Activated naive CD4-positive, alpha-beta T cell treated with anti-CD3 and anti-CD28 coated beads, Interleukin-2, amount 50 U/mL, for 72 hours (primary cell): ENCODE measurements around the gene RBMS1. TPM values are rescaled to one million over a fixed set of nuclear protein-coding genes. Genes with fewer than 3 reads are reported as not detected.

Experiments
- ATAC-seq, 2 donors: fragments of 150-1000 bp; cut with Tn5 transposase; 2 replicates each; pipeline ENCODE4 v1.10.0; 2021; ENCODE audit warnings: mild to moderate bottlenecking in 2 of 2, moderate library complexity in 2 of 2
- DNase-seq, 2 donors: peaks; one replicate each; pipeline ENCODE4 v3.0.0; 2021 to 2022; ENCODE audit warnings: low spot score in 2 of 2
- H3K27ac Mint-ChIP-seq, 2 donors: one replicate each; pipeline ENCODE4 v1.8.0; 2022; ENCODE audit warnings: mild to moderate bottlenecking in 2 of 2, mixed read lengths in 2 of 2
- H3K36me3 Mint-ChIP-seq, 2 donors: one replicate each; pipeline ENCODE4 v1.8.0; 2022; ENCODE audit warnings: mixed read lengths in 2 of 2
- H3K9me3 Mint-ChIP-seq, 2 donors: one replicate each; pipeline ENCODE4 v1.8.0; 2022; ENCODE audit warnings: mixed read lengths in 2 of 2
- total RNA-seq, 2 donors: library from RNA; stranded (reverse); gene quantifications; one replicate each; pipeline ENCODE4 v1.2.3, GENCODE V29; 2022

RBMS1 gene
- total RNA-seq, 2 donors from 2014 or later = 33.8 to 52.9 TPM

- Mint-ChIP-seq H3K36me3 (no peaks in the 10 kb centered on the region), H3K9me3 (no peaks in the 10 kb centered on the region), H3K27ac (no peak overlapping the region)
- ATAC-seq (no peak), DNase-seq (no peak)
Measured at GRCh38 chr2:160254189-160254762, 239.3 kb downstream of the RBMS1 start.

DNA sequence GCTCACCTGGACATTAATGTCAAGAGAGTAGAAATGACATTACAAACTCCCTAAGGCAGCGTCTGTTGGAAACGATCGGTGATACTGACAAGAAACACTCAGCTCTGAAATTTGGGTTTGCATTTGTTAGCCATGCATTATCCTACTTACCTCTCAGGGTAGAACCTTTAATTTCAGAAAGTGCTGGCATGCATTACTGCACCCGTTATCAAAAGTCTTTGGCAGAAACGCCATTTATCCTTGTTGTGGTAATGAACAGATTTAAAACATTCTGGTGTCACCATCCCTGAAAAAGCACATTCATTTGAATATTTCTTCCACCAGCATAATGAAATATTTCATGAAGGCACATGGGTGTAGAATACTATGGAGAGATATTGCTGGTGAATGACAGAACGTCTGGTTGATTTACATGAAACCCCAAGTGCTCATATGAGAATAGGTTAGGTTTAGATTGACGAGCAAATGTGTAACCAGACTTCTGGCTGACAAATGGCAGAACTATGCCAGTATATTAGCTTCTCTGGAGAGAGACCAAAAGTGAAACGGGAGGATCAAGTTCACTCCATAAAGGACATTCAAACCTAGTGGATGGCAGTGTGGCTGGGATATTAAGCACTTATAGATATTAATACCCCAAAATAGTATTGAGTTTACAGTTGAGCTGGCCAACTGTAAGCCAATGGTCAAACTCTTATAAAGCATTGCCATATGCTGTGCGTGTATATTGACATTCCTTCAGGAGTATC, 240.0 kb downstream of the RBMS1 start:
- DNase-seq = no peak
- H3K36me3 Mint-ChIP-seq = no peaks in the 10 kb centered on the region
- no peaks in the 10 kb centered on the region for H3K9me3 Mint-ChIP-seq
- H3K27ac Mint-ChIP-seq = no peak overlapping the region
- ATAC-seq = no peak

- Mint-ChIP-seq H3K36me3 (no peaks in the 10 kb centered on the region), H3K27ac (no peak overlapping the region), H3K9me3 (no peaks in the 10 kb centered on the region)
- ATAC-seq (no peak), DNase-seq (no peak)
Measured at GRCh38 chr2:160252900-160253299, 240.7 kb downstream of the RBMS1 start.

DNA sequence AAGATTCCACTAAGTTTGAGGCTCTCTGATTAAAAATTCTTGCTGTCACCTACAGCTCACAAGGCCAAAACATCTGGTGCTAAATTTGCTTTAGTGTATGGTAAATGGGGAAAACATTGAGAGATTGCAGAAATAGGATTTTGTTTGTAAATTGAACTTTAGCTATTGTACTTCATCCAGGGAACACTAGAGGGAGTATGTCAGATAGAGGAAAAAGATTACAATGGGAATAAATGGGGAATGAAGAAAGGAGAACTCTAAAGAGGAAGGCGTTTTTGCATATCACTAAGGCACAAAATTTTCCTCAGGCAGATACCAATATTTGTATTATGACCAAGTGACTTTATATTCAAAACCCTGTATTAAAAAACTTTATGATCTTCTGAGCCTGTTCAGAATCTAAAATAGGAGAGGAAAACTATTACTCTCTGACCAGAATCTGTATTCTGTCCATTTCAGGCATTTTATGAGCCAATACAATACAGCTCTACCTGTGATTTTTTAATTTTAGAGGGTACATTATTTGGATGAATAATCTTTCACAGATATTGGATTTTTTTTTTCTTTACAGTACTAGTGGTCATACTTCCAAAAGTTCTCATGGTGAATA, 241.2 kb downstream of the RBMS1 start:
- DNase-seq = no peak
- Mint-ChIP-seq H3K9me3 (no peaks in the 10 kb centered on the region), H3K27ac (no peak overlapping the region), H3K36me3 (no peaks in the 10 kb centered on the region)
- no peak for ATAC-seq

GRCh38 chr2:160251569-160251968, 242.0 kb downstream of the RBMS1 start:
- ATAC-seq = no peak
- no peak for DNase-seq
- no peak overlapping the region for H3K27ac Mint-ChIP-seq
- no peaks in the 10 kb centered on the region for H3K9me3 Mint-ChIP-seq
- H3K36me3 Mint-ChIP-seq = no peaks in the 10 kb centered on the region

GRCh38 chr2:160249876-160250275, 243.7 kb downstream of the RBMS1 start:
- H3K36me3 Mint-ChIP-seq = no peaks in the 10 kb centered on the region

DNA sequence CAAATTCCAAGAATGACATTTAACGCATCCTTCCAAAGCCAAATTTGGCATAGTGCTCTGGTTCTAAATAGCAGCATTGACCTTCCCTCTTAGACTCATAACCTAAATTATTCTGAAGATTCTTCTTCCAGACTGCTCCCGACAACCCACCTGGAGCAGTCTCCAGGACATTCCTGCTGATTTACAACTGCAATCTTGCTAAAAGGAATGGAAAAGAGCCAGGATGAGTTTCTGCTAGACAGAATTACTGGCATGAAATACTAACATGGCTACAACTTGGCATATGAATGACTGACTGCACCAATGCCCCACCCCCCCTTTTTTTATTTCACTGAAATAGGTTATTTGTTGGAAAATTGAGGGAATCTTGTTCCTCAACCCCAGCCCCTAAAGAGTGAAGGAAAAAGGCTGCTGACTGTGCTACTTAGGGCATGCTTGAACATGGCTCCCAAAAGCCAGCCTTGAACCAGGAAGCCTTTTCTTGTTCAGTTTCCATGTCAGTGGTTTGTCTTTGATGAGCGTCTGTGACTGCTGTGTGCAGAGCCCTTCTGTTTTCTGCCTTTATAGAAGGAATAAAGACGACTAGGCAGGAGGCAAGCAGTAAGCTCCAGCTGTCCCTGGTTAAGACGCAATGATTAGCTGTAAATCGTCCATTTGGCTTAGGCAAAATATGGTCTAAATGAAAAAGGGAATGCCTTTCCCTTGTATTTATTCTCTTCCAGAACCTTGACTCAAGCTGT, 246.1 kb downstream of the RBMS1 start:
- no peak for DNase-seq
- ATAC-seq = no peak

More at GRCh38 chr2:160249876-160250275, 243.7 kb downstream of the RBMS1 start:
- ATAC-seq (no peak), DNase-seq (no peak)
- no peaks in the 10 kb centered on the region for H3K9me3 Mint-ChIP-seq
- no peak overlapping the region for H3K27ac Mint-ChIP-seq

GRCh38 chr2:160246356-160246755, 247.3 kb downstream of the RBMS1 start:
- Mint-ChIP-seq H3K9me3 (no peaks in the 10 kb centered on the region), H3K36me3 (no peaks in the 10 kb centered on the region), H3K27ac (no peak overlapping the region)
- DNase-seq (no peak), ATAC-seq (no peak)

More for the DNA sequence above, 246.1 kb downstream of the RBMS1 start:
- no peaks in the 10 kb centered on the region for H3K36me3 Mint-ChIP-seq
- H3K9me3 Mint-ChIP-seq = no peaks in the 10 kb centered on the region
- no peak overlapping the region for H3K27ac Mint-ChIP-seq

GRCh38 chr2:160245614-160246155, 247.9 kb downstream of the RBMS1 start:
- no peak for ATAC-seq
- Mint-ChIP-seq H3K27ac (no peak overlapping the region), H3K9me3 (no peaks in the 10 kb centered on the region), H3K36me3 (no peaks in the 10 kb centered on the region)
- no peak for DNase-seq

DNA sequence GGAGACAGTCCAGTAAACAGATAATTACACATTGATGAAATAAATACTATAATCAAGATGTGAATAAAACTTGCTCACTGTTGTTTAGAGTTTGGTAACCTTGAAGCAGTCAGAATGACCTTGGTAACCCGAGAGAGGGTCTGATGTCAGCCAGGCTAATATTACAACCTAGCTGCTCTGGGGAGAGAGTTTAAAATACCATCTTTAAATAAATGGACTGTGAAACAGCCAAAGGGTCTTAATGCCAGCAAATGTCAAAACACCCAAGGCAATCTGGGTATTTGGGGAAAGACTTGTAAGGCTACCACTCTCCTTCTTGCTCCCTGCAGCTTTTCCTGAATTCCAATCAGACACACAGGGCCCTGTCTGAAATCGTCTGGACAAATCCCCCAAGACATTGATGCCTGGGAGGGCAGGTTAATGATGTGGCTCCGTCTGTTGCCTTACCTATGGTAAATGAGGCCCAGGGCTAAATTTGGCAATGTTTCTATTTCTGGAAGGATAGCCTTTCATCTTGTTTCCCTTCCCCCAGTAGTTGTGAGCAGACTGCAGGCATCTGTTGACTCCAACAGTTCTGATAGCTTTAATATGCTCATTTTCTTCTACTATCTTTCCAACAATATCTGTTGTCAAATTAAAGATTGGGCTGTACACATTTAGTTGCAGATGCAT, 250.6 kb downstream of the RBMS1 start:
- H3K36me3 Mint-ChIP-seq = no peaks in the 10 kb centered on the region
- no peak overlapping the region for H3K27ac Mint-ChIP-seq
- no peaks in the 10 kb centered on the region for H3K9me3 Mint-ChIP-seq
- DNase-seq = no peak
- no peak for ATAC-seq

DNA sequence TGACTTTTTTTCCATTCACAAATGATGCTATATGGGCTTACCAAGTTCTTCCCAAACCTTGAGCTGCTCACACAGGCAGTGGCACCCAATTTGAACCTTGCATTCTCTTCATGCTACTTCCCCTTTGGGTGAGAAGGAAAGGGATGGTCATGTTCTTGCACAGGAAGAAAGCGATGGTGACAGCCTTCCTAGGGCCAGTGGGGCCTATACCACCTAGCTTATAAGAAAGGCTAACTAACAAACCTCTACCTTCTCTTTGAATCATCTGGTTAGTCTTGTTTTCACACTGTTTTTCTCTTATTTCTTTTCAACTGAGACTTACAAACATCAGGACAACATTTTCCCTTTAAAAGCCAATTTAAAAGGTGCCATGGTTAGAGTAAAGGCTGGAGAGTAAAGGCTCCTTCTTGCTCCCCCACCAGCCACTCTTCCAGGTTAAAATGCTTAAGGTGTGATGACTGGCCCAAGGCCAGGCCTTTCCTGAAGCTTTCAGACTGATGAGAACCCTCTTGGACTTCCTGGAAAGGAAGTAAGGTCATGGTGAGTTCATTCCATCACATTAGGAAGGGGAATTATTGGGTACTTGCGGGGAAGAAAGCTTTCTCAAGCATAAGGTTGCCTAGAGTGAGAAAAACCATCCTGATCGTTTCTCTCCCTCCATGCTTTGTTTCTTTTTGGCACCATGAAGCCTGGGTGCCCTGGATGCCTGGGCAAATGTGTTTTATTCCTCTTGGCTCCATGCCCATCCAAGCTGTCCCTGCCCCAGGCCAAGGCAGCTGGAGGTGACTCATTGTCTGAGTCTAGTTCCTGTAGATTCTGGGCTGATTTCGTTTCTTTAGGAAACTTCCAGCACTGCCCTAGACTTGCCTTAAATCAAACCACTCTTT, 252.1 kb downstream of the RBMS1 start:
- DNase-seq (no peak), ATAC-seq (no peak)
- Mint-ChIP-seq H3K27ac (no peak overlapping the region), H3K36me3 (no peaks in the 10 kb centered on the region), H3K9me3 (no peaks in the 10 kb centered on the region)

DNA sequence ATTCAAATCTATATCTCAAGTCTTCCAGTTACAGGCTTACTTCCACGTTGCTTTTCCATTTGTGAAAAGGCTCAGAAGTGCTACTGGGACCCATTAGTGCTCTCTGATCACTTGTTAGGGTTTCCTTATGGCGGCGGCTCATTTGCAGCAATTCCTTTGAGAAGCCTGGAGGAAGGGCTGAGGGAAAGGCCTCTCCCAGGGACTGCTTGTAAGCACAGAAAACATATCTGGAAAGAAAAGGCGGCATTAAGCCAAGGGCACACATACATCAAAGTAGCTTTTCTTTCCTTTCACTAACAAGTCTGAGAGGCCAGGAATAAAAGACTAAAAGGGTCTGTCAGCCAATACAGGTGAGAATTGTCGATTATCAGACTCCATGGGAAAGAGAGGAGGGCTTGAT, 254.2 kb downstream of the RBMS1 start:
- DNase-seq = no peak
- no peaks in the 10 kb centered on the region for H3K36me3 Mint-ChIP-seq
- no peaks in the 10 kb centered on the region for H3K9me3 Mint-ChIP-seq
- H3K27ac Mint-ChIP-seq = no peak overlapping the region
- ATAC-seq = no peak

DNA sequence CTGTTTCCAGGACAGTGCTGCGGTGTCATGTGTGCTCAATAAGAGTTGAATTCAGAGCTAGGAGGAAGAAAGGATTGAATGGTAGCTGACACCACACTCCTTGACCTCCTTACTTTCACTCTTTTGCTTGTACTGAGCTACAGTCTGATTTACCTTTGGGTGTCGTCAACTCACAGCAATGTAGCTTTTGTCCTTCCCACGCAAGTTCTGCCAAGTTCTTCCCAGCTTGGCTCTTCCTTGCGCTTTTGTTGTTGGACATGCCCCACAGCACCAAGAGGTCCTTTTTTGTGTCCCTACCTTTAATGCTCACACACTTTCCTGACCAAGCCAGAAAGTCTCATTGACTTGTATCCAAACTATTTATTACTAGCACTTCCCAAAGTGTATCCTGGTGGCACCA, 255.2 kb downstream of the RBMS1 start:
- ATAC-seq (no peak), DNase-seq (no peak)
- Mint-ChIP-seq H3K36me3 (no peaks in the 10 kb centered on the region), H3K9me3 (no peaks in the 10 kb centered on the region), H3K27ac (no peak overlapping the region)

GRCh38 chr2:160232905-160233475, 260.6 kb downstream of the RBMS1 start:
- Mint-ChIP-seq H3K27ac (peak overlapping the region in 1 of 2 donors; percentile 9), H3K9me3 (no peaks in the 10 kb centered on the region), H3K36me3 (no peaks in the 10 kb centered on the region)
- ATAC-seq (no peak), DNase-seq (no peak)

DNA sequence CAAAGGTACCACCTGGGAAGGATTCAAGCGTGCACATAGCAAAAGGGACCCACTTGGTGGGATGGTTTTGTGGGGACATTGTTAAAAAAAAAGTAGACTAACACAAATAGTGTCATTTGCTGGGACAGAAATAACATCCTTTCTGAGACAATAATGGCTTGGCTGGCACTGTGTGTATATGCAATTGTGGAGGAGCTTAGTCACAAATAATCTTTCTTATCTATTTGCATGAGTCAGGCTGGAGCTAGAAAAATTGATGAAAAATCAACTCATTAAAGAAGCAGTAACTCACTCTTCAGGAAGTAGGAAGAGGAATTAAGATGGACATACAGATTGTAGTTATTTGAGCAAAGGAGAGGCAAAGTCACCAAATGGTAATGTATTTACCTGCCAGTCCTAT, 264.0 kb downstream of the RBMS1 start:
- Mint-ChIP-seq H3K9me3 (no peaks in the 10 kb centered on the region), H3K36me3 (peaks cover 0 to 7% of the 10 kb centered on the region in 2 donors), H3K27ac (no peak overlapping the region)
- DNase-seq = no peak
- no peak for ATAC-seq
